Psoas muscle (tissue), 8 donors: ENCODE results near the gene SLC1A1. TPM values are rescaled to one million over a fixed set of nuclear protein-coding genes. Genes with fewer than 3 reads are reported as not detected.

Experiments
- ATAC-seq, 4 donors: fragments of 200-7000 bp; cut with Tn5 transposase; one replicate each; pipeline ENCODE4 v1.9.1; 2020; ENCODE audit warnings: moderate library complexity in 3 of 4, mild to moderate bottlenecking in 2 of 4
- DNase-seq, 2 donors: peaks; one replicate each; pipeline ENCODE4 v3.0.0-alpha.2; 2020
- H3K27ac ChIP-seq: fragments of 200-600 bp; one replicate; pipeline ENCODE4 v1.8.0; 2022
- H3K27me3 ChIP-seq, 3 donors: fragments of 200-600 bp in 1 of 3; one replicate each; pipeline versions ENCODE4 v1.6.1 to v1.8.0; 2013 to 2022; ENCODE audit warnings: low read length in 2 of 3, mild to moderate bottlenecking in 2 of 3, moderate library complexity in 1 of 3; ENCODE audit not compliant: insufficient read depth in 3 of 3
- H3K36me3 ChIP-seq, 2 donors: fragments of 200-600 bp in 1 of 2; one replicate each; pipeline versions ENCODE4 v1.6.1 to v1.8.0; 2013 to 2022; ENCODE audit warnings: low read depth in 1 of 2, mild to moderate bottlenecking in 1 of 2, moderate library complexity in 1 of 2; ENCODE audit not compliant: insufficient read depth in 1 of 2
- H3K4me1 ChIP-seq: fragments of 200-600 bp; one replicate; pipeline ENCODE4 v1.8.0; 2022
- H3K4me3 ChIP-seq: fragments of 200-600 bp; one replicate; pipeline ENCODE4 v1.8.0; 2022; ENCODE audit warnings: mild to moderate bottlenecking
- H3K9me3 ChIP-seq: fragments of 200-600 bp; one replicate; pipeline ENCODE4 v1.8.0; 2022
- CTCF ChIP-seq: fragments of 200-600 bp; IDR thresholded peaks from one replicate; pipeline ENCODE4 v1.8.0; 2022; ENCODE audit warnings: antibody characterized with exemption
- WGBS, 3 donors: extraction: QIAGEN DNeasy Blood & Tissue Kit; methylation state at CpG; one replicate each; pipeline versions ENCODE4 v1.1.6 to v1.1.7; 2013; 5-methylcytosine and 5-hydroxymethylcytosine counted together
- intact Hi-C, 2 donors: fragments of 100-400 bp; cut with DNase I; formaldehyde crosslinking; loops; one replicate each; pipeline versions ENCODE4 v1.11.0 to v1.14.2; 2022
- polyA plus RNA-seq, 3 donors: library from polyadenylated mRNA; stranded (reverse); fragments of 200-250 nt; gene quantifications; one replicate each; pipeline ENCODE4 v1.2.3, GENCODE V29; 2013
- total RNA-seq, 4 donors: library from RNA; stranded (reverse); fragmentation: NEBNext Ultra II Directional in 2 of 4; extraction: Animal tissue kit (Norgen Biotek cat#: 25700) in 2 of 4; gene quantifications; one replicate each; pipeline versions ENCODE4 v1.2.1 to v1.2.4, GENCODE V29; 2021 to 2023
- donor health status: healthy with polysubstance abuse.
- donor health status: DM: no; HTN: no; CAD: no; lungs with moderate emphysema.
- donor health status: Bipolar disorder and iron deficiency.
- donor health status: healthy.
- donor health status: DM: yes; HTN: yes; CAD: no.
- donor health status: DM: no; HTN: no; CAD: no.
- donor health status: DM: no; HTN: no; CAD: no.
- donor health status: DM: yes; HTN: yes; CAD: no.

The SLC1A1 gene
- total and polyA plus RNA-seq, 7 donors, result 0.43 to 1.3 (median 1.0) TPM

- Histone ChIP-seq H3K27ac (no peak overlapping the region), H3K36me3 (no peaks in the 10 kb centered on the region), H3K4me1 (no peaks in the 10 kb centered on the region), H3K4me3 (no peak overlapping the region), H3K9me3 (no peaks in the 10 kb centered on the region), H3K27me3 (peaks cover 0 to 7% (median 2%) of the 10 kb centered on the region in 3 donors)
- 66 to 72% (median 68%) methylated on average over 3 of the region's 3 CpGs for WGBS, 3 donors
- DNase-seq (no peak), ATAC-seq (no peak)
- no peak for TF ChIP-seq CTCF
- intact Hi-C loops, result no loop called here
Measured at GRCh38 chr9:4463824-4464223, 26.4 kb upstream of the SLC1A1 start.

- no peak overlapping the region for H3K4me3 ChIP-seq
- DNase-seq (no peak), ATAC-seq (no peak)
- no peaks in the 10 kb centered on the region for H3K4me1 ChIP-seq
- intact Hi-C loops, result no loop called here
- no peaks in the 10 kb centered on the region for H3K27me3 ChIP-seq
- no peak for TF ChIP-seq CTCF
- WGBS, 3 donors, result 77 to 82% (median 81%) methylated on average over 11 of the region's 11 CpGs
- H3K27ac ChIP-seq, result no peak overlapping the region
- H3K36me3 ChIP-seq, result no peaks in the 10 kb centered on the region
- H3K9me3 ChIP-seq, result no peaks in the 10 kb centered on the region
Measured at GRCh38 chr9:4464911-4465513, 25.3 kb upstream of the SLC1A1 start.

GRCh38 chr9:4465910-4466309 lies 24.4 kb upstream of the SLC1A1 start:
- intact Hi-C loops, result no loop called here
- DNase-seq (no peak), ATAC-seq (no peak)
- H3K4me1 ChIP-seq, result no peaks in the 10 kb centered on the region
- H3K27ac ChIP-seq, result no peak overlapping the region
- H3K9me3 ChIP-seq, result no peaks in the 10 kb centered on the region
- TF ChIP-seq CTCF, result no peak
- no peaks in the 10 kb centered on the region for H3K36me3 ChIP-seq
- WGBS, 3 donors, result 80 to 87% (median 83%) methylated on average over 2 of the region's 2 CpGs
- H3K4me3 ChIP-seq, result no peak overlapping the region
- no peaks in the 10 kb centered on the region for H3K27me3 ChIP-seq

GRCh38 chr9:4475301-4475700 lies 15.0 kb upstream of the SLC1A1 start:
- H3K27ac ChIP-seq, result no peak overlapping the region
- TF ChIP-seq CTCF, result no peak
- intact Hi-C loops, result no loop called here
- no peaks in the 10 kb centered on the region for H3K36me3 ChIP-seq
- no peak overlapping the region for H3K4me3 ChIP-seq
- no peaks in the 10 kb centered on the region for H3K4me1 ChIP-seq
- H3K27me3 ChIP-seq, result no peaks in the 10 kb centered on the region
- ATAC-seq (no peak), DNase-seq (no peak)
- WGBS, 3 donors, result 21 to 26% (median 21%) methylated on average over 1 of the region's 1 CpG
- H3K9me3 ChIP-seq, result no peaks in the 10 kb centered on the region

GRCh38 chr9:4486176-4486575 lies 4.1 kb upstream of the SLC1A1 start:
- WGBS, 3 donors, result 68 to 77% (median 71%) methylated on average over 2 of the region's 2 CpGs
- H3K4me3 ChIP-seq, result no peak overlapping the region
- TF ChIP-seq CTCF, result no peak
- DNase-seq (no peak), ATAC-seq (no peak)
- no peaks in the 10 kb centered on the region for H3K36me3 ChIP-seq
- no peak overlapping the region for H3K27ac ChIP-seq
- peaks cover 0 to 6% (median 0%) of the 10 kb centered on the region in 3 donors for H3K27me3 ChIP-seq
- no peaks in the 10 kb centered on the region for H3K4me1 ChIP-seq
- intact Hi-C loops, result no loop called here
- no peaks in the 10 kb centered on the region for H3K9me3 ChIP-seq
